ENCODE data around the gene TMEM45A.

The TMEM45A gene

GRCh38 chr3:100578646-100579045 is 86.2 kb downstream of the TMEM45A start:
- FAIRE-seq = peak; percentile 63

- no peak for FAIRE-seq
These were observed 87.7 kb downstream of the TMEM45A start for GRCh38 chr3:100580147-100580546.

GRCh38 chr3:100581650-100582049 is 89.2 kb downstream of the TMEM45A start:
- no peak for FAIRE-seq

- FAIRE-seq = peak; percentile 33
These were observed 89.7 kb downstream of the TMEM45A start for GRCh38 chr3:100582157-100582556.

DNA sequence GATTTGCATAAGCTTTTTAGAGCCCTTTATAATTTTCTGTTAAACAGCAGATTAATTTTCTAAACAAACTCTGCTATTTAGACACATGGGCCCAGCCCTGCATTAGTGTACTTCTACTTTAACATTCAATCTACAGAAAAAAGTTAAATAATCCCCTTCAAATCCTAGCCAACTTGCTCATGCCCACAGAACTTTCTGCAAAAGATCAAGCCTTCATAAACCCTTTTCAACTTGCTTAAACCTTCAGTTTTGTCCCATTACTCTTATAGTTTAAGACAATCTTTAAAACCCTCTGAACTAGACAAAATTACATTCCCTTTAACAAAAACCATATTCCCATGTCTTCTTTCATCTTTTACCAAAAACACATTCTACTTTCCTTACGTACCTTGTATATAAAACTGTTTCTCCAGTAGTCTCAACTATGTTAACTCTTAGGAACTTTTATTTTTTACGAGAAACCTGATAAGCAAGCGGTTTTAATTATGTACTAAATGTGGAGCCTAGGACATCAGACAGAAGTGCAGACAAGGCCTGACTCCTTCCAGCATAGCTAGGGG is 91.8 kb downstream of the TMEM45A start:
- peak; percentile 50 for FAIRE-seq

DNA sequence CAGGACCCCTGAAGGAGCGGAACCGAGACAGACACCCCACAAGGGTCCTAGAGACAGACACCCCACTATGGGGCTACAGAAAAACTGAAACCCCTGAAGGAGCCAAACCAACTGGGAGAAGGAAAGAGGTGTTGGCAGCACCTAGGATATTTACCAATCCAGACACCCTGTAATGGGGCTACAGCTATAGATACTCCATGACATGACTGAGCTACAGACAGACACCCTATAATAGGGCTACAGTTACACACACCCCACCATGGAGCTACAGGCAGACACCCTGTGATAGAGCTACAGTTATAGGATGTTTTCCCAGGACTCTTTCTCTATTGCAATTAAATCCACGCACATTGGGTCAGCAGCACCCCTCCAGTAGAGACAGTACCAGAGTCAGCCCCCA is 94.4 kb downstream of the TMEM45A start:
- no peak for FAIRE-seq

DNA sequence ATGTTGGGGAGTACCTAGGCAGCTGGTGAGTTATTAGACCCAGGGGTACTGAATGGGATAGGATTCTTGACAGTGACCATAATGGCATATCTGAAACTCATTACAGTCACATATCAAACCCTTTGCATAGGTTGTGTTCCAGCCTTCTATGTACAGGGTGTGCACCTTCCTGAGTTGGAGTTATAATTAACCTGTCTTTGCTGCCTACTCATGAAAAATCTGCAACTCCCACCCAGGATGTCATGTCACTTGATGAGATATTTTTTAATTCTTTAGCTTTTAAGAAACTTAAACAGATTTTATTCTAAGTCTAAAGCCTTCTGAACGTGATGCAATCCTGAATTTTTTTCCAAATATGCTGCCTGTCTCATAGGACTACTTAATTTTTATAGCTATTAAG is 95.8 kb downstream of the TMEM45A start:
- FAIRE-seq = no peak

- FAIRE-seq = peak; percentile 86
These were observed 97.9 kb downstream of the TMEM45A start for GRCh38 chr3:100590114-100590839.

GRCh38 chr3:100590840-100591147 is 98.4 kb downstream of the TMEM45A start:
- no peak for FAIRE-seq

DNA sequence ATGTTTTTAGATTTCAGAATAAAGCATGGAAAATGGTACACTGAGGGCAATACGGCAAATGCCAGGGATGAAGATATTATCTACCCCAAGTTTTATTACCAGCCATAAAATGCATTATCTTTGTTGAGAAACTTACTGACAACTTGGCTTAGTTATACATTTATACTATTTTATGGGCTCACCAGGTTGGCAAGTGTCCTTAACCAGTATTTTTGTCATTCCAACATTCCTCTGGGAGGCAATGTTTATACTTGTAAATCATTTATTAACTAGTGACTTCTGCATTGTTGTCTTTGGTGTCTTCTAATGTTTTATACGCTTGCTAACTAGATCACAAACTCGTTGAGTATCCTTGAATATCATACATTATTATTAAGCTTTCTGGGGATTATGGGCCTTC is 99.0 kb downstream of the TMEM45A start:
- FAIRE-seq = no peak

DNA sequence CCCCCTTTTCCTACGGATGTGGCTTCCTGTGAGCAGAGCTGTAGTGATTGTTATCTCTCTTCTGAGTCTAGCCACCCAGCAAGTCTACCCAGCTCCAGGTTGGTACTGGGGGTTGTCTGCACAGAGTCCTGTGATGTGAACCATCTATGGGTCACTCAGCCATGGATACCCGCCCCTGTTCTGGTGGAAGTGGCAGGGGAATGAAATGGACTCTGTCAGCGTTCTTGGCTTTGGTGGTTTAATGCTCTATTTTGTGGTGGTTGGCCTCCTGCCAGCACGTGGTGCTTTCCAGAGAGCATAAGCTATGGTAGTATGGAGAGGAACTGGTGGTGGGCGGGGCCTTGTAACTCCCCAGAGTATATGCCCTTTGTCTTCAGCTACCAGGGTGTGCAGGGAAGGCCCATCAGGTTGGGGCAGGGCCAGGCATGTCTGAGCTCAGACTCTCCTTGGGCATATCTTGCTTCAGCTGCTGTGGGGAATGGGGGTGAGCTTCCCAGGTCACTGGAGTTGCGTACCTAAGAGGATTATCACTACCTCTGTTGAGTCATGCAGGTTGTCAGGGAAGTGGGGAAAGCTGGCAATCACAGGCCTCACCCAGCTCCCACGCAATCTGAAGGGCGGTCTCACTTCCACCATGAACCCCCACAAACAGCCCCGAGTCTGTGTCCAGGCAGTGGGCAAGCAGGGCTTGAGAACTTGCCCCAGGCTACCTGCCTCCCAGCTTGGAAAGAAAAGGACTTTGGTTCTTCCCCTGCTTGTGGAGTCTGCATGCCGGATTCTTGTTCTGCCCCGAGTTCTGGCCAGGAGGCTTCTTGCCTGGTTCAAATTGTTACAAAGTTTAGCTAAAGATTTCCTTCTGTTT is 108.0 kb downstream of the TMEM45A start:
- FAIRE-seq = no peak

DNA sequence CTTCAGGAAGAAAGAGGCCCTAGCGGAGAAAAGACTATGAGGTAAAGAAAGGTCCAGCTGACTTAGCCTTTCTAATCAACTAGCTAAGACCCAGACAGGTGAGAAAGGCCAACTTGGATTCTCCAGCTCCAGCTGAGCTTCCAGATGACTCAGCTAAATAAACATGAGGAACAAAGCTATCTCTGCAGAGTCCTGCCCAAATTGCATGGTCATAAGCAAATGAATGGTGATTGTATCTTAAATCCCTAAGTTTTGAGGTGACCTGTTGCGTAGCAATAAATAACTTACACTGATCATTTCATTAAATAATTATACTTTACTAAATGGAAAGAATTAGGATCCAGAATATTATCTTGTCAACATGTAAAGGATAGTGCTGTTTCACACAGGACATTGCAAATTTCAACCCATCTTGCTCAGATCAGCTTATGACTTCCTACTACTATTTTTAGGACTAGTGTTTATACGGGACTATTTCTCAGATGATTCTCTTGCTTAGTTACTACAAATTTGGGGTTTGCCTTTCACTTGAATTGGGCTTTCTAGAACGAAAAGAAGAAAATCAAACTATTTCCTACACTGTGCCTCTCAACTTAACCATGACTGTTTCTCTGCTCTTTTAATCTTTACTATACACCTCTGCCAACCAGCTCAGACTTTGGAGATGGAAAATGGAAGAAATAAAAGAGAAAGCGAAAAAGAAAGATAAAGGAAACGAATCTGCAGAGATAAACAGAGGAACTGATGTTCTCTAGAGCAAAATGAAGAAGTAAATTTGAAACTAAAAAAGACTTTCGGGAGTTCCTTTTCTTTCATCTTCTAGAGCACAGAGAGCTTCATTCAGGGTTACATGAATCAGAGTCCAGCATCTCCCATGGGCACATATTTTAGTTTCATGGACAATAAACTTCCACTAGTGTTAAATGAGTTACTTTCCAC is 110.4 kb downstream of the TMEM45A start:
- no peak for FAIRE-seq

DNA sequence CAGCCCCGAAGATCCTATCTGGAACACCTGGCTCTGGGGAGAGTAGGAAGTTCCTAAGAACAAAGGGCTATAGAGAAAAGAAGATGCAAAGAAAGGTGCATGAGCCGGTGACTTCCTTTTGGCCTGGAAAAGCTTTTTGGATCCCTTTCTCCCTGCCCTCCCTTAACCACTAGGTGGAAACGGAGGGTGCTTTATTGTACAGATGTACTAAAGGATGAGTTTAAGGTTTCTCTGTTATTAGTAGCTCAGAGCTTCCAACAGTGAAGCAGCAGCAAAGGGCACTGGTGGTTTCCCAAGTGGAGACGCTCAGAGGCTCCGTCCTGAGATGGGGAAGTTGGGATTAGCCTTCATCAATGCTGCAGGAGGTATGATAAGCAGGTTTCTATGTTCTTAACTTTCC is 111.0 kb downstream of the TMEM45A start:
- no peak for FAIRE-seq

DNA sequence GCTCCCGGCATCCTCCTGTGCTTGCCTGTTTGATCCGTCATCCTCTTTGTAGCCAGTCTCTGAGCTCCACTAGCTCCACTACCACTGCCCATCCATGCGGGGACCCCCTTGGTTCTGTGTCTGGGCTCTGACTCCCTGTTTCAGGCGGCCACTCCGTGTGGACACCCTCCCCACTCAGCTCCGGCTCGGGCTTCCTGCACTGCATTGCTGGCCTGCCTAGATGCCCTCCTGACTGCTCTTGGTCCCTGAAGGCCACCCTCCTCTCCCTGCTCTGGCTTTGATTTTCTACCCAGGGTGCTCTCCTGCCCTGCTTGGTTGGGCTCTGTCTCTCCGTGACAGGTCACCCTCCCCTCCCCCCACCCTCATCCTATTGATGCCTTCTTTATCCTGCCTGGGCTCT is 112.9 kb downstream of the TMEM45A start:
- FAIRE-seq = no peak

DNA sequence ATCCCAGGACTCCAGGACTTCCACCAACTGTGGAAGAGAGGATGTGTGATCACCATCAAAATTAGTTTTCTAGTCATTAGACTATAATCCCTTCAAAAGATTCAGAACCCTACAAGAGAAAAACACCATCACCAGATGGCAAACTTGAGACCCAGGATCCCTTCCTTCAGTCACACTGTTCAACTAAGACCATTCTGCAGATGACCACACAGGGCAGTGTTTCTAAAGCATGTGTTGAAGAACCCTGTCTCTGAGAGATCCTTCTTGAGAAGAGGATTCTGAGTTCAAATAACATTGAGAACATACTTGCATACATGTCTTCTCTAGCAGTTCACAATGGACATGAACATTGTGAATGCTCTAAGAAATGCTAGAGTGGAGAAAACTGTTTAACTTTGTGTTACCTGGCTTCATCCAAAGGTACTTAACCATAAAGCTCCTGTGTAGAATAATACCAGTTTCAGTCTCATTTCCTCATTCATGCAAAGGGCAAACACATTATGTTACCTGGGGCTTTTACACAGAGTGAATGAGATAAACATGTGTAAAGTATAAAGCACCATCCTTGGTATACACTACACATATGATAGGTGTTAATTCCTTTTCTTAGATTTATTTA is 114.6 kb downstream of the TMEM45A start:
- FAIRE-seq = no peak

DNA sequence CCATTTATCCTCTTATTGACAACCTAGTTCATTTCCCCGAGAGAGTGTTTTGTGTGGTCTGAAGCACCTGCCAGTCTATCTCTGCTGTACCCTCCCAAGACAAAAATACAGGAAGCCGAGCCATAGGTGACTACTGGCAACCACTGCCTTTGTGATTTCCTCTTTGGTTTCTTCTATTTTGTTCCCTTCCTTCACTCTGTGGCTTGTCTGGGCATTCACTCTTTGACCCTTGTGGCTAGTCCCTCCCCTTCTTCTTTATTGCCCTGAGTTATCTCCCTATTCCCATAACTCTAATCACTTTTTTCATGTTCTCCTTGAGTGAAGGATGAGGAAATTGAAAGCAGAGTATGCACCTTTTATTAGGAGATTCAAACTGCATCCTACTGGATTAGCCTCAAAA is 116.9 kb downstream of the TMEM45A start, which contains the start of gene ADGRG7:
TSS of gene ADGRG7 (plus strand) at position 297 of the 400 bp plus-strand sequence. CDS start 256 bp downstream, outside the sequence.
- no peak for FAIRE-seq

- FAIRE-seq = no peak
These were observed 117.5 kb downstream of the TMEM45A start for GRCh38 chr3:100609963-100610362.

DNA sequence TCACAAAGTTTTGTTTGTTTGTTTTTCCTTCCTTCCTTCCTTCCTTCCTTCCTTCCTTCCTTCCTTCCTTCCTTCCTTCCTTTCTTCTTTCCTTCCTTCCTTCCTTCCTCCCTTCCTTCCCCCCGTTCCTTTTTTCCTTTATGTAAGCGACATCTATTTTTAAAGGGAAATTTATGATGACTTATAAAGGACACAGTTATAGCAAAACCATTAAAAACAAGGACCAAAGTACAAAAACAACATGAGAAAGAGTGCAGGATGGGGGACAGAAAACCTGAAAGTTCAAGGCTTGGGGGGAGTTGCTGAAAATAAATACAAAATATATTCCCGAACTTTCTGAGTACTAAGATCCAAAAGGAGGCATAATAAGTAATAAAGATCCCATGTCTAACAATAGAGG is 118.8 kb downstream of the TMEM45A start:
- no peak for FAIRE-seq

DNA sequence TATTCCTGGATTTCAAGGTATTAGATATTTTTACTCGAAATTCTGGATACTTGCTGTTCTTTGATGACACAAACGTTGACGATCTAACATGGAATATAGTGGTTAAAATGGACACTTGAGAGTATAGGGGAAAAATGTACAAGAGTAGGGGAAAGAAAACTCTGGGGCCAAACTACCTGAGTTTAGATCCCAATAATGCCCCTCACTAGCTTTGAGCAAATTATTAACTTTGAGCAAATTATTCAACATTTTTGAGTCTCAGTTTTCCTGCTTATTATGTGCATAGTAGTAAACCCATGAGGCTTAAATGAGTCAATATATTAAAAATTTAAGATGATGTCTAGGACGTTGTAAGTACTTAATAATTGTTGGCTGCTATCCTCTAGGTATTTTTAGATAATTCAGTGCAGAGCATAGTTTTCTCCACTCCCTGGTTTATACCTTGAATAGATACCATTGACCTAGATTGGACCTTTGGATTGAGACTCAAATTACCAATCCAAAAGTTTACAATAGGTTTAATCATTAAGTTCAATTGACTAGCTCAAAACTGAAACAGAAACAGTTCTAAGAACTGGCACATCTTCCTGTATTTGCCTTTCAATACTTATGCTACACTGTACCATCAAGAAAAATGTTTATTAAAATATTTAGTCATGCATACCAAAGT is 121.4 kb downstream of the TMEM45A start:
- no peak for FAIRE-seq

- no peak for FAIRE-seq
These were observed 122.5 kb downstream of the TMEM45A start for GRCh38 chr3:100614941-100615340.

GRCh38 chr3:100615684-100616083 is 123.3 kb downstream of the TMEM45A start:
- FAIRE-seq = no peak

GRCh38 chr3:100621251-100621650 is 128.8 kb downstream of the TMEM45A start:
- no peak for FAIRE-seq
